ENCODE results near the gene TMEM53.

The TMEM53 gene

DNA sequence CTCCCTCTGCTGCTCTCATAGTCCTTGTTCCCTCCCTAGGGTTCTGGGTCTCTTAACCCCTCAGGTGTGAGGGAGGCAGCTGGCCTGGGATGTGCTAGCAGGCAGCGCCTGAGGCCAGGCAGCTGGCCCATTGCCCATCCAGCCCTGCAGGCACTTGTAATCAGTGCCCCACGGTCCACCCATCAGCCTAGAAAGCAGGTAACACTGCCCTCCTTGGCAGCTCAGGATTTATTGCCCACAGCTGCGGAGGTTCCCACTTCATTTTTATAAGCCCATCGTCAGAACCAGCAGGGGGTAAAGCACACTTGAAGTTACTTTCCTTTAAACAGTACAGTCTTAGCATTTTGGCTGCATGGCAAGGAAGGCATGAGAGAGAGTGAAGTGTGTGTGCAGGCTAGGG lies 70.6 kb downstream of the TMEM53 start:
- no peak for DNase-seq (ENCODE audit: low read depth in 2 of 2)

All from stimulated activated CD8-positive, alpha-beta memory T cell treated with anti-CD3 and anti-CD28 coated beads, Interleukin-7, amount 100 ng/mL, for 1 hour (primary cell).